Measurements from ENCODE around the gene C17orf107.

Gene C17orf107

DNA sequence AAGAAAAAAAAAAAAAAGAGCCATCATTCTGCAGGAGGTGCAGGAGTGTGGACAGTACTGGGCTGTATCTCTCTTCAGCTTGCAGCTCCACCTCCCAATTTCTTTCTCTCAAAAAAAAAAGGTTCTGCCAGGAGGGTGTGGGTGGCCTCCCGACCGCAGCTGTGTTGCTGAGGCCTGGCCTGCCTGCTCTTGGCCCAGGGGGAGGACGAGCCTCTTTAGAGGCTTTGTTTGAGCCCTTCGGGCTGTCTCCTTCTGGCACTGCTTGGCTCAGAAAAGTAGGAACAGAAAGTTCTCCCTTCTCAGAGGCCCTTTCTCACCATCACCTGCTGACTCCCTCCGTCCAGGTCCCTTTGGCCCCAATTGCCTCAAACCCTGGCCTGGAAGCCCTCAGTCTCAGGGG lies 22.2 kb upstream of the C17orf107 start:
- no peak for DNase-seq

- no peak for DNase-seq
These were observed 19.7 kb upstream of the C17orf107 start for GRCh38 chr17:4879601-4880000.

- DNase-seq: no peak
These were observed 18.5 kb upstream of the C17orf107 start for GRCh38 chr17:4880857-4881256.

GRCh38 chr17:4881761-4882555 lies 17.4 kb upstream of the C17orf107 start:
- DNase-seq: no peak

DNA sequence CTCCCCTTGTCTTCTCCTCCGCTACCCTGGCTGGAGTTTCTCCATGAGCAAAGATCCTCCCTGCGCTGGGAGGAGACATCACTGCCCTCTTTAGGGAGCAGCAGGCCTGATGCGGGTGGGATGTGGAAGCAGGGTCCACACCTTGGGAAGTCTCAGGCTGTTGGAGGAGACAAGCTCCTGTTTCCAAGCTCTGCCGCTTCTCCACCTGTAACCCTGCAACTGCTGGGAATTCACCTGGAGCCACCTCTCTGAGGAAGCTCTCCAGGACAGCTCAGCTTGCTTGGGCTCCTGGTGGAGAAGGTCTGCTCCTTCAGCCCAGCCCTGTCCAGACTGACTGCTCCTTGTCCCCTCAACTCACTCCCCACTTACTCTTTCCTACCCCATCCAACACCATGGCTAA lies 14.8 kb upstream of the C17orf107 start:
- DNase-seq: no peak

GRCh38 chr17:4886830-4887229 lies 12.5 kb upstream of the C17orf107 start:
- DNase-seq: no peak

DNA sequence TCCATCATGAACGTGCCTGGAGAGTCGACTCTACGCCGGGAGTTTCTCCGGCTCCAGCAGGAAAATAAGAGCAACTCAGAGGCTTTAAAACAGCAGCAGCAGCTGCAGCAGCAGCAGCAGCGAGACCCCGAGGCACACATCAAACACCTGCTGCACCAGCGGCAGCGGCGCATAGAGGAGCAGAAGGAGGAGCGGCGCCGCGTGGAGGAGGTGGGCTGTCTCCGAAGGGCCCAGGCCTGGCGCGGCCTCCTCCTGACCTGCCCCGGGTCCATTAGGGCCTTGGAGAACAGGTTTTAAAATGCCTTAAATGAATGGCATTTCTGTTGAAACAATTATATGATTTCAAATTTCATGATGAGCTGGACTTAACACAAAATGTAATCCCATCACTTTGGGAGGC lies 11.8 kb upstream of the C17orf107 start:
- DNase-seq: no peak

DNA sequence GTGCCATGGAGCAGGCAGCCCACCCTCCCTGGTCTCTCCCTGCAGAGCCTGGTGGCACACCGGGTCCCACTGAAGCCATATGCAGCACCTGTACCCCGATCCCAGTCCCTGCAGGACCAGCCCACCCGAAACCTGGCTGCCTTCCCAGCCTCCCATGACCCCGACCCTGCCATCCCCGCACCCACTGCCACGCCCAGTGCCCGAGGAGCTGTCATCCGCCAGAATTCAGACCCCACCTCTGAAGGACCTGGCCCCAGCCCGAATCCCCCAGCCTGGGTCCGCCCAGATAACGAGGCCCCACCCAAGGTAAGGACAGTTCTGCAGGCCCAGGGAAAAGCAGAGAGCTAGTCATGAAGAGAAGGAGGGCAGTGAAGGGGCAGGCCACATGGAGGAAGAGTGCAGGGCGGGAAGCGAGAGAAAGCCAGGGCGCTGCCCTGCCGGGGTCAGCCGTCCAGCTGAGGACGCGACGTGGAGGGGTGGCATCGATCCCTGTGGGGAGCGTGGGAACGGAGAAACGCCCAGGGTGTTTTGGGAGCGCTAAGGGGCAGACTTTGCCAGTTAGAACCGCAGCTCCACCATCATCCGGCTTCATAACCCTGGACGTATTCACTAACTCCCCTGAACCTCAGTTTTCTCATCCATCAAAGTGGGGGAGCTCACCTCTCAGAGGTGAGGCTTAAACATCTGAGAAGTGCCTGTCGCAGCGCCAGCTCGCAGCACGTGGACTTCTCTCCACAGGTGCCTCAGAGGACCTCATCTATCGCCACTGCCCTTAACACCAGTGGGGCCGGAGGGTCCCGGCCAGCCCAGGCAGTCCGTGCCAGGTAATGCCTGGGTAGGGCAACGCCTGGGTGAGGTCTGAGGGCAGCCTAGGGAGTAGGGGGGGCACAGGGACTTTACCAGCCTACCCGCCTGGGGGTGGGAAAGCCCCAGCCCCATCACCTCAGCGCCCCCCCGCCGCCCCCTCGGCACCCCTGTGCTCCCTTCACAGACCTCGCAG lies 7.6 kb upstream of the C17orf107 start:
- no peak for DNase-seq

DNA sequence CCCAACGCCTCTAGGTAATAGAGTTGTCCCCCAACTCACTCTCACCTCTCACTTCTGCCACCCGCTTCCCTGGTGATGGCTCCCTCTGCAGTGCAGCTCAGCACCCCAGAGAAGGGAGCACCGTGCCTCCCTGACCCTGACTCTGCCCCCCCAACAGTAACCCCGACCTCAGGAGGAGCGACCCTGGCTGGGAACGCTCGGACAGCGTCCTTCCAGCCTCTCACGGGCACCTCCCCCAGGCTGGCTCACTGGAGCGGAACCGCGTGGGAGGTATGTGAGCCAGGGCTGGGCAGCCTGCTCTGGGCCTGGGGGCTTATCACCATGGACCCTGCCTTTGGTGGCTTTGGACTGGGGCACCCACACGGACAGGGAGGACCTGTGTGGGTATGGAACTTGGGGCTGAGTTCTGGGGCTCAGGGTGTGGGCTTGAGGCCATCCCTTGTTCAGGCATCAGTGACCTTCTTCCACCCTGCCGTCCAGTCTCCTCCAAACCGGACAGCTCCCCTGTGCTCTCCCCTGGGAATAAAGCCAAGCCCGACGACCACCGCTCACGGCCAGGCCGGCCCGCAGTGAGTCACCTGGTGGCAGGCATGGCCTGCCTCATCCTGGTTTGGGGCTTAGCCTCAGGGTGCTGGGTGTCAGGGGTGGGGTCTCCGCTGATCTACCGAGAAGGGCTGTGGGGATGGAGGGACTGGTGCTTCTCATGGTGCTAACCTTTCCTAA lies 6.7 kb upstream of the C17orf107 start:
- DNase-seq: no peak

- no peak for DNase-seq
These were observed 6.1 kb upstream of the C17orf107 start for GRCh38 chr17:4893272-4893671.

DNA sequence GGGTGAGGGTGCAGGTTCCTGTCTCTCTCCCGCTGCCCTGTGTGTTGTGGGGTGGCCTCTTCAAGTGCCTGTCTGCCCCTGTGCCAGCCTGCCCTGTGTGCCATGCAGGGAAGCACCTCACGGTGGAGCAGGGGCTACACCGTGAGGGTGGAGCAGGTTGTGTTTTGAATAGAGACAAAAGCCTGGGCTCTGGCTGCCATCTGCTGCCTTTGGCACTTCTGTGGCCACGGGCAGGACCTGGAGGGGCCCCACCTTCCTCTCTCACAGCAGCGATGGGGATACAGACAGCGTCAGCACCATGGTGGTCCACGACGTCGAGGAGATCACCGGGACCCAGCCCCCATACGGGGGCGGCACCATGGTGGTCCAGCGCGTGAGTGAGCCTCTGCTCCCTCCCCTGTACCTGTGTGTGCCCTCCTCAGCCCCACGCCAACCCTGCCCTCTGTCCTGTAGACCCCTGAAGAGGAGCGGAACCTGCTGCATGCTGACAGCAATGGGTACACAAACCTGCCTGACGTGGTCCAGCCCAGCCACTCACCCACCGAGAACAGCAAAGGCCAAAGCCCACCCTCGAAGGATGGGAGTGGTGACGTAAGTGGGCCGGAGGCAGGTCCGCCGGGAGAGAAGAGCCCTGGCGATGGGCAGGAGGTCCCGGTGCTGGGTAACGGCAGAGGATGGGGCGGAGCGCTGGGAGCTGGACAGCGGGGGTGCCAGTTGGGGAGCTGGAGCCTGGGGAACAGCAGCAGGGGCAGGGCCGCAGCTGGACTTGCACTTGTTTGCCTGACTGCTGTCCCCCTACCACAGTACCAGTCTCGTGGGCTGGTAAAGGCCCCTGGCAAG lies 5.4 kb upstream of the C17orf107 start:
- DNase-seq: no peak

DNA sequence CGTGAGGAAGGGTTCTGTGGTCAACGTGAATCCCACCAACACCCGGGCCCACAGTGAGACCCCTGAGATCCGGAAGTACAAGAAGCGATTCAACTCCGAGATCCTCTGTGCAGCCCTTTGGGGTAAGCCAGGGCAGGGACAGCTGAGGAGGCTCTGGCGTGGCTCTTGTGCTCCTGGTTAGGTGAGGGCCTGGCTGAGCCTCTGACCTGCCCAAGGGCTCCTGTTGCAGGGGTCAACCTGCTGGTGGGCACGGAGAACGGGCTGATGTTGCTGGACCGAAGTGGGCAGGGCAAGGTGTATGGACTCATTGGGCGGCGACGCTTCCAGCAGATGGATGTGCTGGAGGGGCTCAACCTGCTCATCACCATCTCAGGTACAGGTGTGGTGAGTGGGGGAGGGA lies 4.2 kb upstream of the C17orf107 start:
- DNase-seq: no peak

DNA sequence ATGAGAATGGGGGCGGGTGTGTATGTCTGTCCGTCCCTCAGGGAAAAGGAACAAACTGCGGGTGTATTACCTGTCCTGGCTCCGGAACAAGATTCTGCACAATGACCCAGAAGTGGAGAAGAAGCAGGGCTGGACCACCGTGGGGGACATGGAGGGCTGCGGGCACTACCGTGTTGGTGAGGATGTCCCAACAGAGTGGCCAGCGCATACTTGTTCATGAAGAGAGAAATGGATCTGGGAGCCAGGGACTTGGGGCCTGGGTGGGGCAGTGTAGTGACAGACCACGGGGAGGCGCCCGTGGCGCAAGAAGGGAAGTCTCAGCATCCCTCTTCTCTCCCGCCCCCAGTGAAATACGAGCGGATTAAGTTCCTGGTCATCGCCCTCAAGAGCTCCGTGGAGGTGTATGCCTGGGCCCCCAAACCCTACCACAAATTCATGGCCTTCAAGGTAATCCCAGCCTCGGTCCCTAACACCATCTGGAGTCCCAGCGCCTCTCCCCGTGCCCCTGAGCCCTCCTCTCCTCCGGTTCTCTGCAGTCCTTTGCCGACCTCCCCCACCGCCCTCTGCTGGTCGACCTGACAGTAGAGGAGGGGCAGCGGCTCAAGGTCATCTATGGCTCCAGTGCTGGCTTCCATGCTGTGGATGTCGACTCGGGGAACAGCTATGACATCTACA lies 3.5 kb upstream of the C17orf107 start:
- DNase-seq: no peak

DNA sequence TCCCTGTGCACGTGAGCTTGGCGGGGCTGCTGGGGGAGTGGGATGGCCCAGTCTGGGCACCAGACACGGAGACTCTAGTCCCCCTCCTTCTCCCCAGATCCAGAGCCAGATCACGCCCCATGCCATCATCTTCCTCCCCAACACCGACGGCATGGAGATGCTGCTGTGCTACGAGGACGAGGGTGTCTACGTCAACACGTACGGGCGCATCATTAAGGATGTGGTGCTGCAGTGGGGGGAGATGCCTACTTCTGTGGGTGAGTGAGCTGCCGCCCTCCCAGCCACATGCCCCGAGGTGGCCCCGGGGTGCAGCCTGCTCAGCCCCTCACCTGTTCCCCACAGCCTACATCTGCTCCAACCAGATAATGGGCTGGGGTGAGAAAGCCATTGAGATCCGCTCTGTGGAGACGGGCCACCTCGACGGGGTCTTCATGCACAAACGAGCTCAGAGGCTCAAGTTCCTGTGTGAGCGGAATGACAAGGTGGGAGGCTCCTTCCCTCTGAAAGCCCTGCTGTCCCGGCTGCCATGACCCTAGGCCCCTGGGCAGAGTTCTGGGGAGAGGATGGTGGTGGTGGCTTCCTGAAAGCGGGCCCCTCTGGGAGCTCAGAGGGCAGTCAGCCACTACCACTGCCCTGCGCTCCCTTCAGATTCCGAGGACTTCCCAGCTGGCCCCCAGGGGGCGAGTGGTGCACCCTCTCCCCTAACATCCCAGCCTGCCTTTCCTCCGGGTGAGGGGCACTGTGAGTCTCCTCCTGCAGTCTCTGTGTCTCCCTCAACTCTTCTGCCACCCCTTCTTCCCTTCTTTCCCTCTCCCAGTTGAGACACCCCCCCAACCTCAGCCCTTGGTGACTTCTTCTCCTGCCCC lies 2.8 kb upstream of the C17orf107 start:
- no peak for DNase-seq

- no peak for DNase-seq
These were observed 2.1 kb upstream of the C17orf107 start for GRCh38 chr17:4897198-4897687.

DNA sequence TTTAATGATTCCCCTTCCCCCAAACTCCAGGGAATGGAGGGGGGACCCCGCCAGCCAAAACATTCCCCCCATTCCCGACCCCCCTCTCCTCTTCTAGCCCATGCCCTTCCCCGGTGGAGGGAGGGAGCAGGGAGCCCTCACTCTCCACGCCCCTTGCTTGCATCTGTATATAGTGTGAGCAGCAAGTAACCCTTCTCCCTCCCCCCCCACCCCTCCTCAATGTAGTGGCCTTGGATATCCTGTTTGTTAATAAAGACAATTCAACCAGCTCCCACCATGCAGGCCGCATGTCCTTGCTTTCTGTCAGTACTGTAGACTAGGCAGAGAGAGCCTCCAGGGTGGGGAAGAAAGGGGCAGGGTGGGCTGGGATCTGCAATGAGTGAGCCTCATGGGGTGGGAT lies 1.6 kb upstream of the C17orf107 start:
- DNase-seq: no peak

DNA sequence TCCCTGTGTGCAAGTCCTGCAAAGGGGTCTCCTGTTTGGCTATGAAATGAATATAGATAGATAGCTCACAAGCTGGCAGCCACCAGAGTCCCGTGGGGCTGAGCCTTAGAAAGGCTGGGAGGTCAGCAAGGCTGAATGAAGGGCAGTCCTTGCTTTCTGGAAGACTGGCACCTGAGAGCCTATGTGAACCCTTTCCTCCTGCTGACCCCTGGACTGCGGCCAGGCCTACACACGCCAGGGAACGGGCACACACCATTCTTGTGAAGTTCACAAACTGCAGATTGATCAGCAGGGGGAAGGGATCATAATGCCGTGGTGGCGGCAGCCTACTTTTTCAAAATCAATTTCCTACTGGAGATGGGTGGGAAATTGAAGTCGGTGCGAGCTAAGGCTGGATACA lies 985 bp upstream of the C17orf107 start:
- no peak for DNase-seq

DNA sequence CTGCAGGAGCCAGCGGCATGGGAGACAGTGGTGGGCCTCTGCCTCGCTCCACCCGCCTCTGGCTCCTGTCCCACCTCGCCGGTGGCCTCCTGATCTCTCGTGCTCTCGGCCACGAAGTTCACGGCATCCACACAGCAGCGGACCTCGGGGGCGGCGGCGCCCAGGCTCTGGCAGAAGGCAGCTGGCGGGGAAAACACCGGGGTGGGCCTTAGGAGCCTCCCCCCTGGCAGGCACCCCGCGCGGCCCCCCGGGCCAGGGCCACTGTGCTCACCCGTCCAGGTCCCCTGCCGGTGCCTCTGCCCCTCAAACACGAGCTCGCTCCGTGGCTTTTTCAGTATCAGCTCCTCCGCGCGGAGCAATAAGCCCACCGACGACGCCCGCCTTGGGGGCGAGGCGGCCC lies 409 bp upstream of the C17orf107 start:
- no peak for DNase-seq

- DNase-seq: no peak
These were observed 1.1 kb downstream of the C17orf107 start for GRCh38 chr17:4900231-4901107.
